Measurements from ENCODE around the gene RTBDN. TPM values are rescaled to one million over a fixed set of nuclear protein-coding genes. Genes with fewer than 3 reads are reported as not detected.

The RTBDN gene
- total RNA-seq, 1 donor = not detected

Small RNAs within 50 kb of the gene (small RNA-seq; reads per million reads assigned to genes)
- not detected for gene MIR5684
- gene MIR6794 = not detected

Other genes with a start within 250 kb of the RTBDN start
- 5.2 and 7.8 TPM in 2 replicates for gene ZNF490, start 223.8 kb downstream of the RTBDN start, total RNA-seq
- 17.4 and 20.3 TPM in 2 replicates for gene ZNF791, start 223.7 kb downstream of the RTBDN start, total RNA-seq
- gene MAN2B1, start 167.8 kb downstream of the RTBDN start, total RNA-seq = 22.9 and 25.8 TPM in 2 replicates
- gene WDR83, start 167.8 kb downstream of the RTBDN start, total RNA-seq = 6.8 and 7.3 TPM in 2 replicates
- 45.7 and 50.1 TPM in 2 replicates for gene DHPS, start 152.7 kb downstream of the RTBDN start, total RNA-seq
- not detected in 2 replicates for gene GNG14, start 146.6 kb downstream of the RTBDN start, total RNA-seq
- gene FBXW9, start 137.9 kb downstream of the RTBDN start, total RNA-seq = 7.3 and 15.1 TPM in 2 replicates
- gene TNPO2, start 110.6 kb downstream of the RTBDN start, total RNA-seq = 36.7 and 53.1 TPM in 2 replicates
- 127 and 153 TPM in 2 replicates for gene TRIR, start 99.9 kb downstream of the RTBDN start, total RNA-seq
- gene GET3, start 97.1 kb downstream of the RTBDN start, total RNA-seq = 79.2 and 82.5 TPM in 2 replicates
- gene BEST2, start 82.8 kb downstream of the RTBDN start, total RNA-seq = not detected in 2 replicates
- gene HOOK2, start 59.0 kb downstream of the RTBDN start, total RNA-seq = 12.2 and 15.1 TPM in 2 replicates
- gene JUNB, start 43.1 kb downstream of the RTBDN start, total RNA-seq = 88.1 and 107 TPM in 2 replicates
- 222 and 230 TPM in 2 replicates for gene PRDX2, start 32.8 kb downstream of the RTBDN start, total RNA-seq
- gene THSD8, start 32.5 kb downstream of the RTBDN start, total RNA-seq = not detected in 2 replicates
- gene RNASEH2A, start 28.0 kb downstream of the RTBDN start, total RNA-seq = 20.0 and 22.9 TPM in 2 replicates
- under 0.01 TPM in 2 replicates for gene MAST1, start 3.9 kb upstream of the RTBDN start, total RNA-seq
- 14.7 and 18.7 TPM in 2 replicates for gene DNASE2, start 46.9 kb upstream of the RTBDN start, total RNA-seq
- not detected in 2 replicates for gene KLF1, start 52.6 kb upstream of the RTBDN start, total RNA-seq
- gene GCDH, start 56.6 kb upstream of the RTBDN start, total RNA-seq = 17.3 and 19.6 TPM in 2 replicates
- gene SYCE2, start 84.7 kb upstream of the RTBDN start, total RNA-seq = under 0.01 TPM in 2 replicates
- gene FARSA, start 99.1 kb upstream of the RTBDN start, total RNA-seq = 65.2 and 70.2 TPM in 2 replicates
- 2,107 and 2,588 TPM in 2 replicates for gene CALR, start 104.0 kb upstream of the RTBDN start, total RNA-seq
- 91.1 and 92.8 TPM in 2 replicates for gene RAD23A, start 111.3 kb upstream of the RTBDN start, total RNA-seq
- 18.6 and 24.8 TPM in 2 replicates for gene GADD45GIP1, start 122.6 kb upstream of the RTBDN start, total RNA-seq
- not detected in 2 replicates for gene DAND5, start 135.0 kb upstream of the RTBDN start, total RNA-seq
- 29.6 and 30.2 TPM in 2 replicates for gene NFIX, start 160.9 kb upstream of the RTBDN start, total RNA-seq

Data from fibroblast of villous mesenchyme (primary cell).